MM.1S (cell line): ENCODE measurements around the gene POLR1A.

Experiments used
- DNase-seq: peaks from one replicate; pipeline ENCODE4 v3.0.0-alpha.2; 2015
- H2AFZ ChIP-seq: fragments of 300-600 bp; sonication (generic); 2 replicates; pipeline ENCODE4 v1.6.0; 2016; ENCODE audit warnings: antibody characterized with exemption, low read length
- H3F3A ChIP-seq: fragments of 300-600 bp; sonication (generic); 2 replicates; pipeline ENCODE4 v1.6.1; 2016; ENCODE audit warnings: mild to moderate bottlenecking, antibody characterized with exemption, low read length, moderate library complexity, mixed read lengths; ENCODE audit not compliant: insufficient read depth
- H3K27ac ChIP-seq: fragments of 300-600 bp; sonication (generic); 2 replicates; pipeline ENCODE4 v1.5.1; 2016; ENCODE audit warnings: mild to moderate bottlenecking, low read length
- H3K27me3 ChIP-seq: fragments of 300-600 bp; sonication (generic); replicated peaks from 2 replicates; pipeline ENCODE4 v1.6.0; 2016; ENCODE audit warnings: low read length; ENCODE audit not compliant: insufficient read depth
- H3K36me3 ChIP-seq: fragments of 300-600 bp; sonication (generic); replicated peaks from 2 replicates; pipeline ENCODE4 v1.6.1; 2016; ENCODE audit warnings: mild to moderate bottlenecking, low read length, mixed read lengths; ENCODE audit not compliant: insufficient read depth
- H3K4me1 ChIP-seq: fragments of 300-600 bp; sonication (generic); 2 replicates; pipeline ENCODE4 v1.6.1; 2016; ENCODE audit warnings: low read length, mixed read lengths
- H3K4me2 ChIP-seq: fragments of 300-600 bp; sonication (generic); 2 replicates; pipeline ENCODE4 v1.6.0; 2016; ENCODE audit warnings: low read depth, low read length
- H3K4me3 ChIP-seq: fragments of 300-600 bp; sonication (generic); 2 replicates; pipeline ENCODE4 v1.5.1; 2016; ENCODE audit warnings: low read length, mixed read lengths
- H3K79me2 ChIP-seq: fragments of 300-600 bp; sonication (generic); 2 replicates; pipeline ENCODE4 v1.6.1; 2016; ENCODE audit warnings: mixed run types, low read length, mixed read lengths
- H3K9ac ChIP-seq: fragments of 300-600 bp; sonication (generic); 2 replicates; pipeline ENCODE4 v1.6.1; 2016; ENCODE audit warnings: low read length, mixed read lengths
- H3K9me2 ChIP-seq: fragments of 300-600 bp; sonication (generic); replicated peaks from 2 replicates; pipeline ENCODE4 v1.6.1; 2016; ENCODE audit warnings: mild to moderate bottlenecking, low read length, mixed read lengths; ENCODE audit not compliant: insufficient read depth
- H3K9me3 ChIP-seq: fragments of 300-600 bp; sonication (generic); replicated peaks from 2 replicates; pipeline ENCODE4 v1.6.1; 2016; ENCODE audit warnings: mild to moderate bottlenecking, low read length, mixed read lengths; ENCODE audit not compliant: insufficient read depth
- H4K20me1 ChIP-seq: fragments of 300-600 bp; sonication (generic); 2 replicates; pipeline ENCODE4 v1.6.1; 2016; ENCODE audit warnings: mild to moderate bottlenecking, low read length, moderate library complexity, mixed read lengths; ENCODE audit not compliant: insufficient read depth
- CTCF ChIP-seq: fragments of 300-600 bp; sonication (generic); IDR thresholded peaks from 2 replicates; pipeline ENCODE4 v1.5.1; 2016; ENCODE audit warnings: antibody characterized with exemption, low read length, mixed read lengths
- EZH2 ChIP-seq: fragments of 300-600 bp; sonication (generic); optimal IDR thresholded peaks from 2 replicates; pipeline ENCODE3; 2017; ENCODE audit warnings: low read depth, mild to moderate bottlenecking, antibody characterized with exemption, low read length, mixed read lengths
- EZH2phosphoT487 ChIP-seq: fragments of 300-600 bp; sonication (generic); IDR thresholded peaks from 2 replicates; pipeline ENCODE4 v1.6.1; 2018; ENCODE audit warnings: antibody characterized with exemption, low read length

POLR1A gene

GRCh38 chr2:86033751-86034692 lies 71.7 kb downstream of the POLR1A start:
- TF ChIP-seq CTCF = no peak
- TF ChIP-seq EZH2phosphoT487 = no peak
- TF ChIP-seq EZH2 = no peak
- H3K9ac ChIP-seq = no peak overlapping the region
- no peaks in the 10 kb centered on the region for H3K27me3 ChIP-seq
- no peaks in the 10 kb centered on the region for H4K20me1 ChIP-seq
- no peak for DNase-seq
- no peak overlapping the region for H3K27ac ChIP-seq
- H3K4me2 ChIP-seq = no peak overlapping the region
- no peaks in the 10 kb centered on the region for H3K9me2 ChIP-seq
- H3K9me3 ChIP-seq = no peaks in the 10 kb centered on the region
- peaks cover 38% of the 10 kb centered on the region for H3K4me1 ChIP-seq
- H3F3A ChIP-seq = peaks cover 39% of the 10 kb centered on the region
- peaks cover 11% of the 10 kb centered on the region; the same call in 1 of the 2 replicates for H3K79me2 ChIP-seq
- peaks cover 16% of the 10 kb centered on the region; the same call in 1 of the 2 replicates for H3K36me3 ChIP-seq
- H3K4me3 ChIP-seq = no peak overlapping the region
- no peak overlapping the region for H2AFZ ChIP-seq

GRCh38 chr2:86032861-86033595 lies 72.7 kb downstream of the POLR1A start:
- Histone ChIP-seq H3K9ac (no peak overlapping the region), H2AFZ (no peak overlapping the region), H3K4me1 (peaks cover 28% of the 10 kb centered on the region), H3K9me3 (no peaks in the 10 kb centered on the region), H3K9me2 (no peaks in the 10 kb centered on the region), H3K4me2 (no peak overlapping the region), H4K20me1 (no peaks in the 10 kb centered on the region), H3K27ac (no peak overlapping the region), H3K27me3 (no peaks in the 10 kb centered on the region), H3K79me2 (peaks cover 11% of the 10 kb centered on the region; the same call in 1 of the 2 replicates), H3F3A (peaks cover 30% of the 10 kb centered on the region), H3K36me3 (peaks cover 16% of the 10 kb centered on the region; the same call in 1 of the 2 replicates), H3K4me3 (no peak overlapping the region)
- TF ChIP-seq EZH2phosphoT487 (no peak), EZH2 (no peak), CTCF (no peak)
- DNase-seq = no peak

GRCh38 chr2:86031606-86032005 lies 74.1 kb downstream of the POLR1A start:
- Histone ChIP-seq H3K9me2 (no peaks in the 10 kb centered on the region), H3K36me3 (peaks cover 16% of the 10 kb centered on the region; the same call in 1 of the 2 replicates), H3K9ac (no peak overlapping the region), H3K27me3 (no peaks in the 10 kb centered on the region), H3K4me3 (no peak overlapping the region), H3K9me3 (no peaks in the 10 kb centered on the region), H3K4me2 (no peak overlapping the region), H4K20me1 (no peaks in the 10 kb centered on the region), H2AFZ (no peak overlapping the region), H3K79me2 (peaks cover 11% of the 10 kb centered on the region; the same call in 1 of the 2 replicates), H3K27ac (no peak overlapping the region), H3K4me1 (peaks cover 14% of the 10 kb centered on the region), H3F3A (peaks cover 16% of the 10 kb centered on the region)
- TF ChIP-seq CTCF (no peak), EZH2 (no peak), EZH2phosphoT487 (no peak)
- DNase-seq = no peak
